ENCODE data around the gene C5orf46. TPM values are rescaled to one million over a fixed set of nuclear protein-coding genes. Genes with fewer than 3 reads are reported as not detected.
"Not testable (repeated sequence)": the region's sequence is repeated elsewhere in the genome, so short reads cannot be mapped to it uniquely, and the experiment has no call there.

Gene C5orf46
- total RNA-seq, 3 donors from 2014 or later (not counting 1 experiment from before 2014, with no cell fraction given): not detected

GRCh38 chr5:147874910-147875367 is 31.4 kb downstream of the C5orf46 start:
- H3K4me3 Mint-ChIP-seq: no peak overlapping the region
- H3K9me3 ChIP-seq (ENCODE audit: control insufficient read depth, insufficient read depth, low read length): no peaks in the 10 kb centered on the region
- no peak for ATAC-seq

DNA sequence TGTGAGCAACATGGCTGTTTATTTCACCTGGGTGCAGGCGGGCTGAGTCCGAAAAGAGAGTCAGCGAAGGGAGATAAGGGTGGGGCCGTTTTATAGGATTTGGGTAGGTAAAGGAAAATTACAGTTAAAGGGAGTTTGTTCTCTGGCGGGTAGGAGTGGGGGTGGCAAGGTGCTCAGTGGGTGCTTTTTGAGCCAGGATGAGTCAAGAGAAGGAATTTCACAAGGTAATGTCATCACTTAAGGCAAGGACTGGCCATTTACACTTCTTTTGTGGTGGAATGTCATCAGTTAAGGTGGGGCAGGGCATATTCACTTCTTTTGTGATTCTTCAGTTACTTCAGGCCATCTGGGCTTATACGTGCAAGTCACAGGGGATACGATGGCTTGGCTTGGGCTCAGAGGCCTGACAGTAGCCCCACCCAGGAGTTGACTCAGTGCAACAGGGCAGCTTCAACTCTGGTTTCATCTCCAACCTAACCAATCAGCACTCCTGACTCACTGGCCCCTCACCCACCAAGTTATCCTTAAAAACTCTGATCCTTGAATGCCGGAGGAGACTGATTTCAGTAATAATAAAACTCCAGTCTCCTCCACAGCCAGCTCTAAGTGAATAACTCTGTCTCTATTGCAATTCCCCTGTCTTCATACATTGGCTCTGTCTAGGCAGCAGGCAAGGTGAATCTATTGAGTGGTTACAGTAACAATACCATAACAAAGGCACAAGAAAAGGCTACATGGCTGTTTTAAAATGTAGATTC is 32.0 kb downstream of the C5orf46 start:
- DNase-seq; H3K4me1 Mint-ChIP-seq; H3K27me3 Mint-ChIP-seq (ENCODE audit: low read depth in 2 of 2); H3K27ac Mint-ChIP-seq; H3K4me1 ChIP-seq (ENCODE audit: control insufficient read depth, insufficient read depth, low read length); H3K36me3 Mint-ChIP-seq; H3K4me3 ChIP-seq (ENCODE audit: low read length); H3K9me3 ChIP-seq (ENCODE audit: control insufficient read depth, insufficient read depth, low read length); H3K9me3 Mint-ChIP-seq; ATAC-seq; intact Hi-C loops (cut with micrococcal nuclease); H3K27ac ChIP-seq (ENCODE audit: low read length); H3K36me3 ChIP-seq (ENCODE audit: control insufficient read depth, insufficient read depth, low read length); H3K27me3 ChIP-seq (ENCODE audit: control insufficient read depth, insufficient read depth, low read length); H3K4me3 Mint-ChIP-seq: not testable (repeated sequence)
- WGBS (ENCODE audit: insufficient coverage): 83% methylated on average over 5 of the region's 8 CpGs

More at GRCh38 chr5:147874910-147875367, 31.4 kb downstream of the C5orf46 start:
- no peak for TF ChIP-seq CTCF (IDR thresholded peaks at IDR 0.05)
- no peak for DNase-seq
- H3K4me1 Mint-ChIP-seq: no peaks in the 10 kb centered on the region
- H3K27me3 Mint-ChIP-seq (ENCODE audit: low read depth in 2 of 2): peaks cover 7 to 8% of the 10 kb centered on the region in 2 donors
- no peak overlapping the region for H3K27ac Mint-ChIP-seq
- intact Hi-C loops (cut with micrococcal nuclease): no loop called here
- no peaks in the 10 kb centered on the region for H3K36me3 Mint-ChIP-seq
- Histone ChIP-seq H3K27ac (ENCODE audit: low read length) (no peak overlapping the region), H3K36me3 (ENCODE audit: control insufficient read depth, insufficient read depth, low read length) (no peaks in the 10 kb centered on the region), H3K4me1 (ENCODE audit: control insufficient read depth, insufficient read depth, low read length) (no peaks in the 10 kb centered on the region), H3K27me3 (ENCODE audit: control insufficient read depth, insufficient read depth, low read length) (no peaks in the 10 kb centered on the region), H3K4me3 (ENCODE audit: low read length) (no peak overlapping the region)
- WGBS (ENCODE audit: insufficient coverage): 62% methylated on average over 3 of the region's 3 CpGs
- H3K9me3 Mint-ChIP-seq: no peaks in the 10 kb centered on the region

DNA sequence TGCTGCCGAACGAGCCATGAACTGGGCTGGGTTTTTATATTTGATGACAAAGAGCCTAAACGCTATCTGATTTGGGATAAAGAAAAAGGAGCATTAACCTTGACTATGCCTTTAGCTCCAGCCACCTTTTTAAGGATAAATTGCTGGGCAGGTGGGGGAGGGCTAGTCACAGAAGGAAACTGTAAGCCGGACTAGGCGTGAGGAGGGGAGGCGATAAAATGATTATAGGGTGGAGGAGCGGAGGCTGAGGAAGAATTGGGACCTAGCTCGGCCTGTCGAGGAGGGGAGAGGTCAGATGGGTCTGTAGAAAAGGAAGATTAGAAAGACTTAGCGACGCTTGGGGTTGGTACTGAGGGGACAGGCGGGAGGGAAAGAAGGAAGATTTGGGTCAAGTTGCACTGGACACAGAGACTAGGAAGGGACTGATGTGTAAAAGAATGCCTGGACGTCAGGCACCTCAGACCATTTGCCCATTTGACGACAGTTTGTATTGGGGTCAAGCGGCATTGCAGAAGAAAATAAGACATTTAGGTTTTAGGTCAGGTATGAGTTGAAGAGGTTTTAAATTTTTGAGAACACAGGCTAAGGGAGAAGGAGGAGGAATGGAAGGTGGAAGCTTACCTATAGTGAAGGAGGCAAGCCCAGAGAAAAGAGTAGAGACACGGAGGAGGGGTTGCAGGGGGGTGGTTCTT is 33.4 kb downstream of the C5orf46 start:
- DNase-seq; H3K36me3 Mint-ChIP-seq; H3K4me1 Mint-ChIP-seq; ATAC-seq; H3K4me3 ChIP-seq (ENCODE audit: low read length); intact Hi-C loops (cut with micrococcal nuclease); H3K4me3 Mint-ChIP-seq; H3K27ac Mint-ChIP-seq; H3K4me1 ChIP-seq (ENCODE audit: control insufficient read depth, insufficient read depth, low read length); H3K9me3 ChIP-seq (ENCODE audit: control insufficient read depth, insufficient read depth, low read length); H3K27me3 Mint-ChIP-seq (ENCODE audit: low read depth in 2 of 2); H3K27me3 ChIP-seq (ENCODE audit: control insufficient read depth, insufficient read depth, low read length); H3K9me3 Mint-ChIP-seq; H3K27ac ChIP-seq (ENCODE audit: low read length); H3K36me3 ChIP-seq (ENCODE audit: control insufficient read depth, insufficient read depth, low read length): not testable (repeated sequence)
- WGBS (ENCODE audit: insufficient coverage): 88% methylated on average over 16 of the region's 16 CpGs

DNA sequence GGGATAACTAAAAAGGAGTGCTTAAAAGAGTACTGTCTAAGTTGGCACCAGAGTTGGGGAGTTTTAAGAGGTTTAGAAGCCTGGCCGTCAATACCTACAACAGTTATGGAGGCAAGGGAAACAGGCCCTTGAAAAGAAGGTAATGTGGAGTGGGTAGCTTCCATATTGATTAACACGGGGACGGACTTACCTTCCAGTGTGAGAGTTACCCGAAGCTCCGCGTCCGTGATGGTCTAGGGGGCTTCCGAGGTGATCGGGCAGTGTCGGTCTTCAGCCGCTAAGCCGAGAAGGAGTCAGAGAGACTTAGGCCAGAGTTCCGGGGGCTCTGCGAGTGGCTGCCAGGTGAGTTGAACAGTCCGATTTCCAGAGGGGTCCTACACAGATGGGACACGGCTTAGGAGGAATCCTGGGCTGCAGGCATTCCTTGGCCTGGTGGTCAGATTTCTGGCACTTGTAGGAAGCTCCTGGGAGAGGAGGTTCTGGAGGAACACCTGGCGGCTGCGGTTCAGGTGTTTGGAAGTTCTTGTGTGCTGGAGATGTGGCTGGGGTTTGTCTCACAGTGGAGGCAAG is 34.3 kb downstream of the C5orf46 start:
- peaks cover 0 to 11% of the 10 kb centered on the region in 2 donors for H3K27me3 Mint-ChIP-seq (ENCODE audit: low read depth in 2 of 2)
- H3K4me1 Mint-ChIP-seq; H3K36me3 ChIP-seq (ENCODE audit: control insufficient read depth, insufficient read depth, low read length); H3K27ac ChIP-seq (ENCODE audit: low read length); H3K27ac Mint-ChIP-seq; intact Hi-C loops (cut with micrococcal nuclease); H3K9me3 ChIP-seq (ENCODE audit: control insufficient read depth, insufficient read depth, low read length); H3K4me3 Mint-ChIP-seq; H3K4me1 ChIP-seq (ENCODE audit: control insufficient read depth, insufficient read depth, low read length); H3K27me3 ChIP-seq (ENCODE audit: control insufficient read depth, insufficient read depth, low read length); DNase-seq; H3K9me3 Mint-ChIP-seq; ATAC-seq; H3K4me3 ChIP-seq (ENCODE audit: low read length); H3K36me3 Mint-ChIP-seq: not testable (repeated sequence)
- WGBS (ENCODE audit: insufficient coverage): 91% methylated on average over 15 of the region's 18 CpGs

- H3K27ac ChIP-seq (ENCODE audit: low read length); H3K27me3 ChIP-seq (ENCODE audit: control insufficient read depth, insufficient read depth, low read length); H3K4me3 Mint-ChIP-seq; DNase-seq; H3K27ac Mint-ChIP-seq; intact Hi-C loops (cut with micrococcal nuclease); ATAC-seq; H3K9me3 Mint-ChIP-seq; H3K4me1 Mint-ChIP-seq; H3K36me3 Mint-ChIP-seq; H3K4me3 ChIP-seq (ENCODE audit: low read length); H3K4me1 ChIP-seq (ENCODE audit: control insufficient read depth, insufficient read depth, low read length); H3K27me3 Mint-ChIP-seq (ENCODE audit: low read depth in 2 of 2); H3K36me3 ChIP-seq (ENCODE audit: control insufficient read depth, insufficient read depth, low read length); H3K9me3 ChIP-seq (ENCODE audit: control insufficient read depth, insufficient read depth, low read length): not testable (repeated sequence)
- WGBS (ENCODE audit: insufficient coverage): 77% methylated on average over 2 of the region's 6 CpGs
Observed at GRCh38 chr5:147869892-147870291, 36.4 kb downstream of the C5orf46 start.

Data from natural killer cell (primary cell).